NK-92 (cell line): ENCODE measurements around the gene CSAG1.
"Not testable (repeated sequence)": the region's sequence is repeated elsewhere in the genome, so short reads cannot be mapped to it uniquely, and the experiment has no call there.

Source experiments
- DNase-seq: peaks from one replicate; lab custom pipeline; 2025; ENCODE audit not compliant: unreplicated experiment; lab: John Stamatoyannopoulos, UW

The CSAG1 gene

DNA sequence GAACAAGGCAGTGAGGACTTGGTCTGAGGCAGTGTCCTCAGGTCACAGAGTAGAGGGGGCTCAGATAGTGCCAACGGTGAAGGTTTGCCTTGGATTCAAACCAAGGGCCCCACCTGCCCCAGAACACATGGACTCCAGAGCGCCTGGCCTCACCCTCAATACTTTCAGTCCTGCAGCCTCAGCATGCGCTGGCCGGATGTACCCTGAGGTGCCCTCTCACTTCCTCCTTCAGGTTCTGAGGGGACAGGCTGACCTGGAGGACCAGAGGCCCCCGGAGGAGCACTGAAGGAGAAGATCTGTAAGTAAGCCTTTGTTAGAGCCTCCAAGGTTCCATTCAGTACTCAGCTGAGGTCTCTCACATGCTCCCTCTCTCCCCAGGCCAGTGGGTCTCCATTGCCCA, 33.1 kb downstream of the CSAG1 start:
- DNase-seq = not testable (repeated sequence)

DNA sequence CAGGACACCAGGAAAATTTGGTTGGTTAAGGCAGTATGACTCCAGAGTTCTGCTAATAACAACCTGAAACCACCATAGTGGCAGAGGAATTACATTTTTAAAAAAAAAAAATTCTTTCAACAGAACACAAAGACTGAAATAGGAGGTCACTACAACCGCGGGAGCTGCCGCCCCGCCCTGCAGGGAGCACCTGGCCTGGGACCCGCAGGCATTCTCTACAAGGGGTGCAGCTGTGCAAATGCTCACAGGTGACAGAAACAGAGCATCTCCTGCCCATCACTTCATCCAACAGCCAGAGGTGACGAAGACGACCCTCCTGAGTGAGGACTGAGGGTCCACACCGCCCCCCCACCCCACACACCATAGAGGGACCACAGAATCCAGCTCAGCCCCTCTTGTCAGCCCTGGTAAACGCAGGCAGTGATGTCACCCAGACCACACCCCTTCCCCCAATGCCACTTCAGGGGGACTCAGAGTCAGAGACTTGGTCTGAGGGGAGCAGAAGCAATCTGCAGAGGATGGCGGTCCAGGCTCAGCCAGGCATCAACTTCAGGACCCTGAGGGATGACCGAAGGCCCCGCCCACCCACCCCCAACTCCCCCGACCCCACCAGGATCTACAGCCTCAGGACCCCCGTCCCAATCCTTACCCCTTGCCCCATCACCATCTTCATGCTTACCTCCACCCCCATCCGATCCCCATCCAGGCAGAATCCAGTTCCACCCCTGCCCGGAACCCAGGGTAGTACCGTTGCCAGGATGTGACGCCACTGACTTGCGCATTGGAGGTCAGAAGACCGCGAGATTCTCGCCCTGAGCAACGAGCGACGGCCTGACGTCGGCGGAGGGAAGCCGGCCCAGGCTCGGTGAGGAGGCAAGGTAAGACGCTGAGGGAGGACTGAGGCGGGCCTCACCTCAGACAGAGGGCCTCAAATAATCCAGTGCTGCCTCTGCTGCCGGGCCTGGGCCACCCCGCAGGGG, 35.3 kb downstream of the CSAG1 start, which contains the start of gene MAGEA3:
TSS of gene MAGEA3 (plus strand) at position 843 of the 980 bp plus-strand sequence. CDS start 2,039 bp downstream, outside the sequence.
- DNase-seq = not testable (repeated sequence)

DNA sequence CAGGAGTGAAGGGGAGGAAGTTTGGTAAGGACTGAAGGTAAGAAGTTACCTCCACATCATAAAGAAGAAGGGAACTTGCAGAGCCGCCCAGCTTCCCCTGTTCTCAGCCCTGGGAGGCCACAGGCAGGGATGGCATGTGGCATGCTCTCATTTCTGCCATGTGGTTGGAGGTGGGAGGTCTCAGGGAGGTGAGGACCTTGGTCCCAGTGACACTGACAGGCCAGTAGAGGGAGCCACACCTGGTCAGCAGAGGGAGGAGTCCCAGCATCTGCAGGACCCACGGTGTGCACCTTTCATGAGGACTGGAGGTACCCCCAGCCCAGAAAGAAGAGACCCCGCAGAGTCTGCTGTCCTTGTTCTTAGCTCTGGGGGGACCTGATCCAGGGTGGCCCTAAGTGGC, 52.5 kb downstream of the CSAG1 start:
- not testable (repeated sequence) for DNase-seq
